Transverse colon (tissue), 4 donors: Measurements from ENCODE around the gene LPCAT4. TPM values are rescaled to one million over a fixed set of nuclear protein-coding genes. Genes with fewer than 3 reads are reported as not detected.

Experiments used
- DNase-seq: peaks from one replicate; pipeline ENCODE4 v3.0.0-alpha.2; 2019
- H3K27ac ChIP-seq, 4 donors: fragments of 200-600 bp; sonication (generic); 2 replicates each; pipeline ENCODE4 v1.5.1; 2016 to 2018; ENCODE audit warnings: inconsistent platforms in 4 of 4
- H3K27me3 ChIP-seq: fragments of 200-600 bp; sonication (generic); 2 replicates; pipeline ENCODE4 v1.5.1; 2017; ENCODE audit warnings: inconsistent platforms
- H3K36me3 ChIP-seq, 4 donors: fragments of 200-600 bp; sonication (generic); 2 replicates each; pipeline ENCODE4 v1.5.1; 2017 to 2019; ENCODE audit warnings: inconsistent platforms in 4 of 4
- H3K4me1 ChIP-seq, 4 donors: fragments of 200-600 bp; sonication (generic); 2 replicates each; pipeline ENCODE4 v1.5.1; 2017 to 2020; ENCODE audit warnings: inconsistent platforms in 4 of 4
- H3K4me3 ChIP-seq, 4 donors: fragments of 200-600 bp; sonication (generic); 1 replicate in 1 of 4; 2 replicates in 3 of 4; pipeline versions ENCODE4 v1.5.1 to v1.6.1; 2017 to 2019; ENCODE audit warnings: inconsistent platforms in 4 of 4
- H3K9me3 ChIP-seq, 2 donors: fragments of 200-600 bp; sonication (generic); 2 replicates each; pipeline ENCODE4 v1.5.1; 2017 to 2019; ENCODE audit warnings: inconsistent platforms in 2 of 2
- EP300 ChIP-seq: sonication (generic); formaldehyde crosslinking; IDR thresholded peaks from one replicate; pipeline ENCODE4 v1.6.1; 2017; ENCODE audit warnings: antibody characterized with exemption, low read depth
- POLR2A ChIP-seq: fragments of 450-650 bp; IDR thresholded peaks from one replicate; pipeline ENCODE4 v1.6.1; 2016; ENCODE audit warnings: antibody characterized with exemption, mild to moderate bottlenecking, moderate library complexity
- POLR2AphosphoS5 ChIP-seq, 3 donors: sonication (generic); formaldehyde crosslinking; IDR thresholded peaks; one replicate each; pipeline ENCODE4 v1.6.1; 2016; ENCODE audit warnings: antibody characterized with exemption in 3 of 3
- WGBS, 2 donors: methylation state at CpG; one replicate each; pipeline ENCODE4 v1.1.5; 2018; ENCODE audit warnings: low coverage in 1 of 2; 5-methylcytosine and 5-hydroxymethylcytosine counted together
- in situ Hi-C, 4 donors: fragments of 200-750 bp; cut with MboI; loops; one replicate each; pipeline versions ENCODE4 v1.15.0 to v1.15.1; 2017; ENCODE audit warnings: low sequenced_read_pairs in 3 of 4, low pct_ligation_motif_present in 1 of 4, low pct_unique_long_range_greater_than_20kb in 1 of 4
- intact Hi-C: fragments of 100-400 bp; cut with DNase I; formaldehyde crosslinking; loops from one replicate; pipeline ENCODE4 v1.15.1; 2023; ENCODE audit warnings: low total_unique reads
- total RNA-seq, 4 donors: library from RNA; depleted of rRNA; stranded (reverse); fragments of >200 nt; gene quantifications; one replicate each; pipeline ENCODE4 v1.1.0, GENCODE V29; 2016
- TF ChIP-seq, protein P1 (sequence below), 5 experiments: fragments of 200-600 bp in 3 of 5; fragments of 450-650 bp in 2 of 5; sonication (generic) in 3 of 5; IDR thresholded peaks; 1 replicate in 2 of 5; 2 replicates in 3 of 5; pipeline ENCODE4 v1.5.1; 2016 to 2017; ENCODE audit warnings: antibody characterized with exemption in 5 of 5, inconsistent platforms in 3 of 5, mild to moderate bottlenecking in 2 of 5, moderate library complexity in 1 of 5

Gene LPCAT4
- total RNA-seq, 4 donors from 2014 or later = 109 to 380 (median 143) TPM

DNA sequence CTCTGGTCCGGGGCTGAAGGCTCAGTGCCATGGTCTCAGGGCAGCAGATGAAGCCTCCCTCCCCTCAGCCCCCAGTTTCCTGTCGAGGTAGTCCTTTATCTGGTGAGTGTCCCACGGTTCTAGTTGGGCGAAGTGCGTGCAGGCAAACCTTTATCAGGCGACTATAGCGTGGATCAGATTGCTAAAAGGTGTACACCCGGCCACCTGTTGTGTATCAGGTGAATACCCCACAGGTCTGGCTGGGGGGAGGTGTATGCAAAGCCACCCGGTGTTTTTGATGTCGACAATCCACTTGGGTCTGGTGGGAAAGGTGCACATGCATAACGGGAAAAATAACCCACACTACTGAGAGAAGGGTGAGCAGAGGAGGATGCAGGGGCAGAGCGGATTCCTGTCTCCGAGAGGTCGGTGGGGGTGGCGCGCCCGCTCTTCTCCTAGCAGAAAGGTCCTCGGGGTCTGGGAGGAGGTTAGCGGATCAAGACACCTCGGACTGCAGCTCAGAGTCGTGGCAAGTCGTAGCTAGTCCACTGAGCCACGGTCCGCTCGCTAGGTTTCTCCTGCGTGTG, 29.9 kb downstream of the LPCAT4 start:
- H3K9me3 ChIP-seq = no peaks in the 10 kb centered on the region
- DNase-seq = peak; percentile 35
- WGBS, 2 donors = 1 to 14% methylated on average over 1 to 26 of the region's 26 CpGs
- TF ChIP-seq POLR2A (no peak), EP300 (no peak), POLR2AphosphoS5 (IDR thresholded peaks at IDR 0.05) (no peak)
- TF ChIP-seq, protein P1, sequence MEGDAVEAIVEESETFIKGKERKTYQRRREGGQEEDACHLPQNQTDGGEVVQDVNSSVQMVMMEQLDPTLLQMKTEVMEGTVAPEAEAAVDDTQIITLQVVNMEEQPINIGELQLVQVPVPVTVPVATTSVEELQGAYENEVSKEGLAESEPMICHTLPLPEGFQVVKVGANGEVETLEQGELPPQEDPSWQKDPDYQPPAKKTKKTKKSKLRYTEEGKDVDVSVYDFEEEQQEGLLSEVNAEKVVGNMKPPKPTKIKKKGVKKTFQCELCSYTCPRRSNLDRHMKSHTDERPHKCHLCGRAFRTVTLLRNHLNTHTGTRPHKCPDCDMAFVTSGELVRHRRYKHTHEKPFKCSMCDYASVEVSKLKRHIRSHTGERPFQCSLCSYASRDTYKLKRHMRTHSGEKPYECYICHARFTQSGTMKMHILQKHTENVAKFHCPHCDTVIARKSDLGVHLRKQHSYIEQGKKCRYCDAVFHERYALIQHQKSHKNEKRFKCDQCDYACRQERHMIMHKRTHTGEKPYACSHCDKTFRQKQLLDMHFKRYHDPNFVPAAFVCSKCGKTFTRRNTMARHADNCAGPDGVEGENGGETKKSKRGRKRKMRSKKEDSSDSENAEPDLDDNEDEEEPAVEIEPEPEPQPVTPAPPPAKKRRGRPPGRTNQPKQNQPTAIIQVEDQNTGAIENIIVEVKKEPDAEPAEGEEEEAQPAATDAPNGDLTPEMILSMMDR (IDR thresholded peaks at IDR 0.05) = no peak
- peak overlapping the region; percentile 88 to 96 (median 90) for H3K27ac ChIP-seq
- H3K4me1 ChIP-seq = peaks cover 4 to 43% (median 10%) of the 10 kb centered on the region in 4 donors
- no peaks in the 10 kb centered on the region for H3K36me3 ChIP-seq
- peak overlapping the region; percentile 68 to 98 (median 74) for H3K4me3 ChIP-seq
- in situ Hi-C loops (loop anchor here in 1 of 4 donors (25.0 kb wide), 1 partner anchor 250 kb away; no protein-coding TSS in a partner anchor), intact Hi-C loops (no loop called here)
- H3K27me3 ChIP-seq = no peaks in the 10 kb centered on the region

DNA sequence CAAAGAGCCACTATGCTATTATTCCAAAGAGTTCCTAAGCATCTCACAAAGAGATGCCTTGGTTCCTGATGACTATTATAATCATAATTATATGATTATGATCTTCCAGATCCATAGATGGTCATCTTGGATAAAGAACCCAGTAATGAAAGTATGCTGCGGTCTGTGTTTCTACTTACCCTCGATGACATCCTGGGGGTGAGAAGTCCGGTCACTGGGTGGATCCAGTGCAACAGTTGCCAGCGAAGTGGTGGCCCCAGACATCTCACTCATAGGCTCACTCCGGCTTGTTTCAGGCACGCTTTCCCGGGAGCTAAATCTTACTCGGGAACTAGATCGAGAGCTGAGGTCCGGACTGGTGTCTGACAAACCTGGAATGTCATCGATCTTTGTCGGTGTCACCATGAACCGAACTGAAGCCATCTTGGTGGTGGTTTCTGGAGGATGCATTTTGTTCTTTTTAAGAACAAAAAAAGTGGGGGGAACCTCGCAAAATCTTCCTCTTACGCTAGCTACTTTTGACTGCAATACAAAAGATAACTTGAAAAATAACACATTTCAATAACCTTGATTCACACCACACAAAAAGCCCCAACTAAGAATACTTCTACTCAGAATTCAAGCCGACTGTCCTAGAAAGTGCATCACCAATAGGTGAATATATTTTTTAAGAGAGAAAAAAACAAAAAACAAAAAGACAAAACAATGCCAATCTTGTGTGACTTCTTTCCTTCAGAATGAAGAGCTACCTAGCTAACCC, 30.6 kb downstream of the LPCAT4 start:
- peaks cover 0 to 36% (median 8%) of the 10 kb centered on the region in 4 donors for H3K4me1 ChIP-seq
- in situ Hi-C loops = loop anchor here in 1 of 4 donors (25.0 kb wide), 1 partner anchor 249 kb away; no protein-coding TSS in a partner anchor
- intact Hi-C loops = no loop called here
- H3K4me3 ChIP-seq = peak overlapping the region in 3 of 4 donors; percentile 68 to 75 (median 73)
- peak overlapping the region; percentile 88 to 96 (median 90) for H3K27ac ChIP-seq
- TF ChIP-seq POLR2AphosphoS5 (IDR thresholded peaks at IDR 0.05) (no peak), EP300 (no peak), POLR2A (no peak)
- TF ChIP-seq, protein P1 (IDR thresholded peaks at IDR 0.05) = no peak
- H3K9me3 ChIP-seq = no peaks in the 10 kb centered on the region
- peak; percentile 24 for DNase-seq
- WGBS, 2 donors = 64 to 72% methylated on average over 10 to 16 of the region's 16 CpGs
- no peaks in the 10 kb centered on the region for H3K36me3 ChIP-seq
- no peaks in the 10 kb centered on the region for H3K27me3 ChIP-seq

DNA sequence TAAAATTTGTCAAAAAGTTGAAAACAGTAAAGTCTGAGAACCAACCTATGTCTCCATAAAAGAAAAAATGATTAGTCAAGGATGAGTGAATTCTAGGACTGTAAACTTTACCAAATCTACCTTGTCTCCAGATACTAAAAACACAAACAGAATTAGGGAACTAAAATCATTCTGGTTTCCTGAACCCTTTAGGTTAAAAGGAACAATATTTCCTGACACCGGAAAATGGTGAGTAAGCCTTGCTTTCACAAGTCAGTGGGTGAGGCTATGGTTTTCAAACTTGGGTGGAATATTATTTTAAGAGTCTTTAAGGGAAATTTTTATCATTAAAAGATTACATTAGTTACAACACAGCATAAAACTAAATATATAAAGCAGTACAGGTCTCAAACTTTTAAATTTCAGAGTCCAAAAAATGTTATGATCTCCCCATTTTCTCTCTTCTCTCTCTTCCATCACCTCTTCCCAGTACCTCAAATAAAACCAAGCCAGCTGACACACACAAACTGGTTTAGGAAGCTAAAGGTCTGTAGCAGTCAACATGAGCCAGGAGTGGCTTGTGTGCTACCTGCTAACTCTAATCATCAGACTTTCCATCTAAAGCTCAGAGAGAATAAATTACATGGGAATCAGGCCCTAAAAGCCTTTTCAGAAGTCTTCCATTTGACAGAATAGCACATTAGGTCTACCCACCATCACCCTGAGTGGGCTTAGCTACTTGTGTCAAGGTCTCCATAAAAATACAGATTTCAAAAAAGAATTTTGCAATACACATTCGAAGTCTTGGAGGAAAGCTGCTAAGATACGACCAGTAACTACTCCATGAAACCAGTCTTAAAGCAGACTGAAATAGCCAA, 31.6 kb downstream of the LPCAT4 start:
- H3K4me1 ChIP-seq = peaks cover 0 to 29% (median 8%) of the 10 kb centered on the region in 4 donors
- intact Hi-C loops = no loop called here
- in situ Hi-C loops = loop anchor here in 1 of 4 donors (25.0 kb wide), 1 partner anchor 248 kb away; no protein-coding TSS in a partner anchor

DNA sequence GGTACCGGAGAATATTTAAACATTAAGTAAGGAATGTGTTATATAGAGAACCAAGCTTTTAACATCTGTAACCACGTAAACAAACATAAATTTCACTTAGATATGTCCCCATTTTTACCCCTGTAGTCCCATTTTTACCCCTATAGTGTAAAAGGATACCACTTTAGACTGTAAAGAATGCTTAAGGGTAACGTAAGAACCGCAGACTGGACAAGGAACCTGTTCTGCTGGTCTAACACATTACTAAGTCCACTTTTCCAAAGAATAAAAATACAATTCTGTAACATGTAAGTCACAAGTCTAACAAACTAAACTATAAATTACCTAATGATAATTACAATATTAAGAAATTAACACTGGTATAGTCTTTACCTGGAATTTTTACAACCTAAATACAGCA, 32.3 kb downstream of the LPCAT4 start:
- WGBS, 2 donors = 60 to 62% methylated on average over 4 of the region's 4 CpGs
- Histone ChIP-seq H3K4me3 (peak overlapping the region in 1 of 4 donors; percentile 73), H3K4me1 (peaks cover 0 to 25% (median 8%) of the 10 kb centered on the region in 4 donors), H3K27me3 (no peaks in the 10 kb centered on the region), H3K9me3 (no peaks in the 10 kb centered on the region), H3K36me3 (no peaks in the 10 kb centered on the region), H3K27ac (peak overlapping the region; percentile 69 to 96 (median 89))
- no peak for DNase-seq
- in situ Hi-C loops (loop anchor here in 1 of 4 donors (25.0 kb wide), 1 partner anchor 247 kb away; no protein-coding TSS in a partner anchor), intact Hi-C loops (no loop called here)
- TF ChIP-seq EP300 (no peak), POLR2A (no peak), POLR2AphosphoS5 (IDR thresholded peaks at IDR 0.05) (no peak)
- TF ChIP-seq, protein P1 (IDR thresholded peaks at IDR 0.05) = no peak

More for the DNA sequence above, 31.6 kb downstream of the LPCAT4 start:
- DNase-seq = no peak
- Histone ChIP-seq H3K27me3 (no peaks in the 10 kb centered on the region), H3K36me3 (no peaks in the 10 kb centered on the region), H3K4me3 (peak overlapping the region in 1 of 4 donors; percentile 73), H3K9me3 (no peaks in the 10 kb centered on the region), H3K27ac (peak overlapping the region; percentile 69 to 96 (median 89))
- WGBS, 2 donors = 58 to 70% methylated on average over 3 of the region's 3 CpGs
- TF ChIP-seq POLR2A = no peak
